Transverse colon (tissue), 4 donors: Measurements from ENCODE around the gene GRK4.
"Not testable (repeated sequence)": the region's sequence is repeated elsewhere in the genome, so short reads cannot be mapped to it uniquely, and the experiment has no call there.

ENCODE experiments used
- CTCF ChIP-seq, 5 experiments: fragments of 200-600 bp in 3 of 5; fragments of 450-650 bp in 2 of 5; sonication (generic) in 3 of 5; IDR thresholded peaks; 1 replicate in 2 of 5; 2 replicates in 3 of 5; pipeline ENCODE4 v1.5.1; 2016 to 2017; ENCODE audit warnings: antibody characterized with exemption in 5 of 5, inconsistent platforms in 3 of 5, mild to moderate bottlenecking in 2 of 5, moderate library complexity in 1 of 5
- POLR2A ChIP-seq: fragments of 450-650 bp; IDR thresholded peaks from one replicate; pipeline ENCODE4 v1.6.1; 2016; ENCODE audit warnings: antibody characterized with exemption, mild to moderate bottlenecking, moderate library complexity
- POLR2AphosphoS5 ChIP-seq, 3 donors: sonication (generic); formaldehyde crosslinking; IDR thresholded peaks; one replicate each; pipeline ENCODE4 v1.6.1; 2016; ENCODE audit warnings: antibody characterized with exemption in 3 of 3

GRCh38 chr4:2983715-2984114, 20.3 kb downstream of the GRK4 start:
- not testable (repeated sequence) for TF ChIP-seq POLR2A; CTCF (IDR thresholded peaks at IDR 0.05); POLR2AphosphoS5 (IDR thresholded peaks at IDR 0.05)
